Panc1 (cell line): ENCODE results near the gene KIRREL3. TPM values are rescaled to one million over a fixed set of nuclear protein-coding genes. Genes with fewer than 3 reads are reported as not detected.

ENCODE experiments used
- ATAC-seq: fragments of 200-7000 bp; cut with Tn5 transposase; 2 replicates; pipeline ENCODE4 v1.9.1; 2020; ENCODE audit warnings: mild to moderate bottlenecking, moderate library complexity
- BruUV-seq: library from RNA; stranded (reverse); fragments of 400-500 nt; replicated peaks from 2 replicates; lab custom pipeline; 2021; lab: Mats Ljungman, UMichigan
- CTCF ChIA-PET: fragments of 300-600 bp; sonication (Branson Sonifier 250); formaldehyde crosslinking; loops from one replicate; lab custom pipeline; 2022; ENCODE audit warnings: antibody characterized with exemption; lab: Charles Lee
- POLR2A ChIA-PET: fragments of 300-600 bp; sonication (Branson Sonifier 250); formaldehyde crosslinking; loops from one replicate; lab custom pipeline; 2022; ENCODE audit warnings: antibody characterized with exemption; lab: Charles Lee
- DNase-seq: peaks from one replicate; pipeline ENCODE4 v3.0.0-alpha.2; 2010; ENCODE audit warnings: low read depth, low spot score
- H3K27ac ChIP-seq: 2 replicates; pipeline ENCODE4 v1.5.1; 2011; ENCODE audit warnings: mild to moderate bottlenecking, low read length, inconsistent platforms
- H3K27me3 ChIP-seq: fragments of 200-500 bp; sonication (Bioruptor generic); 2 replicates; pipeline ENCODE4 v1.6.0; 2014; ENCODE audit warnings: low read length, inconsistent platforms; ENCODE audit not compliant: control insufficient read depth, insufficient read depth
- H3K36me3 ChIP-seq: fragments of 200-500 bp; sonication (Bioruptor generic); 2 replicates; pipeline ENCODE4 v1.5.1; 2014; ENCODE audit warnings: inconsistent platforms, mild to moderate bottlenecking, low read length, moderate library complexity; ENCODE audit not compliant: control insufficient read depth, insufficient read depth
- H3K4me1 ChIP-seq: 2 replicates; pipeline ENCODE4 v1.5.1; 2011; ENCODE audit warnings: inconsistent platforms, mild to moderate bottlenecking, low read length, moderate library complexity; ENCODE audit not compliant: control insufficient read depth, insufficient read depth
- H3K4me3 ChIP-seq, 2 experiments: 2 replicates each; pipeline ENCODE4 v1.5.1; 2011 to 2012; ENCODE audit warnings: low read depth in 2 of 2, low read length in 2 of 2, mild to moderate bottlenecking in 2 of 2, inconsistent platforms in 1 of 2, moderate library complexity in 1 of 2
- H3K9me3 ChIP-seq: fragments of 200-500 bp; sonication (Bioruptor generic); 2 replicates; pipeline ENCODE4 v1.5.1; 2014; ENCODE audit warnings: low read depth, mild to moderate bottlenecking, inconsistent platforms, low read length, moderate library complexity; ENCODE audit not compliant: control insufficient read depth, insufficient read depth
- POLR2AphosphoS5 ChIP-seq: IDR thresholded peaks from 2 replicates; pipeline ENCODE4 v1.6.1; 2012; ENCODE audit warnings: mild to moderate bottlenecking, low read depth, low read length, moderate library complexity
- SIN3A ChIP-seq: IDR thresholded peaks from 2 replicates; pipeline ENCODE4 v1.6.1; 2012; ENCODE audit warnings: low read depth, mild to moderate bottlenecking, low read length, moderate library complexity, borderline replicate concordance; ENCODE audit not compliant: insufficient read depth
- TCF7L2 ChIP-seq: IDR thresholded peaks from 2 replicates; pipeline ENCODE4 v1.6.1; 2011; ENCODE audit warnings: mild to moderate bottlenecking, low read depth, low read length, inconsistent platforms
- in situ Hi-C: cut with HindIII; loops from 2 replicates; pipeline ENCODE4 v1.10.0; 2016; ENCODE audit warnings: low sequenced_read_pairs, low pct_unique_long_range_greater_than_20kb
- intact Hi-C: fragments of 100-400 bp; cut with micrococcal nuclease; formaldehyde crosslinking; loops from one replicate; pipeline ENCODE4 v1.10.0; 2022; ENCODE audit not compliant: unreplicated experiment
- total RNA-seq: library from RNA; stranded (reverse); gene quantifications from one replicate; pipeline ENCODE4 v1.2.1, GENCODE V29; 2021; ENCODE audit not compliant: unreplicated experiment
- TF ChIP-seq, protein P1 (sequence below), 2 experiments: IDR thresholded peaks; 2 replicates each; pipeline ENCODE4 v1.6.1; 2011 to 2012; ENCODE audit warnings: low read depth in 2 of 2, control low read depth in 1 of 2, low read length in 1 of 2, mild to moderate bottlenecking in 1 of 2, moderate library complexity in 1 of 2; ENCODE audit not compliant: insufficient read depth in 1 of 2
- TF ChIP-seq, protein P2 (sequence below): fragments of 450-650 bp; IDR thresholded peaks from 2 replicates; pipeline ENCODE4 v1.5.1; 2017; ENCODE audit warnings: mild to moderate bottlenecking

KIRREL3 gene
- total RNA-seq, 1 experiment from 2014 or later, result 0.36 TPM

- H3K4me1 ChIP-seq, result no peaks in the 10 kb centered on the region
- H3K36me3 ChIP-seq, result no peaks in the 10 kb centered on the region
- no peak for ATAC-seq
- no peak for DNase-seq
- no TSS peak for BruUV-seq
- no peak overlapping the region for H3K27ac ChIP-seq
- ChIA-PET CTCF (no interaction called here), POLR2A (no interaction called here)
- peaks cover 40% of the 10 kb centered on the region for H3K27me3 ChIP-seq
- intact Hi-C loops (no loop called here), in situ Hi-C loops (no loop called here)
- TF ChIP-seq SIN3A, result no peak
- TF ChIP-seq, protein P1, sequence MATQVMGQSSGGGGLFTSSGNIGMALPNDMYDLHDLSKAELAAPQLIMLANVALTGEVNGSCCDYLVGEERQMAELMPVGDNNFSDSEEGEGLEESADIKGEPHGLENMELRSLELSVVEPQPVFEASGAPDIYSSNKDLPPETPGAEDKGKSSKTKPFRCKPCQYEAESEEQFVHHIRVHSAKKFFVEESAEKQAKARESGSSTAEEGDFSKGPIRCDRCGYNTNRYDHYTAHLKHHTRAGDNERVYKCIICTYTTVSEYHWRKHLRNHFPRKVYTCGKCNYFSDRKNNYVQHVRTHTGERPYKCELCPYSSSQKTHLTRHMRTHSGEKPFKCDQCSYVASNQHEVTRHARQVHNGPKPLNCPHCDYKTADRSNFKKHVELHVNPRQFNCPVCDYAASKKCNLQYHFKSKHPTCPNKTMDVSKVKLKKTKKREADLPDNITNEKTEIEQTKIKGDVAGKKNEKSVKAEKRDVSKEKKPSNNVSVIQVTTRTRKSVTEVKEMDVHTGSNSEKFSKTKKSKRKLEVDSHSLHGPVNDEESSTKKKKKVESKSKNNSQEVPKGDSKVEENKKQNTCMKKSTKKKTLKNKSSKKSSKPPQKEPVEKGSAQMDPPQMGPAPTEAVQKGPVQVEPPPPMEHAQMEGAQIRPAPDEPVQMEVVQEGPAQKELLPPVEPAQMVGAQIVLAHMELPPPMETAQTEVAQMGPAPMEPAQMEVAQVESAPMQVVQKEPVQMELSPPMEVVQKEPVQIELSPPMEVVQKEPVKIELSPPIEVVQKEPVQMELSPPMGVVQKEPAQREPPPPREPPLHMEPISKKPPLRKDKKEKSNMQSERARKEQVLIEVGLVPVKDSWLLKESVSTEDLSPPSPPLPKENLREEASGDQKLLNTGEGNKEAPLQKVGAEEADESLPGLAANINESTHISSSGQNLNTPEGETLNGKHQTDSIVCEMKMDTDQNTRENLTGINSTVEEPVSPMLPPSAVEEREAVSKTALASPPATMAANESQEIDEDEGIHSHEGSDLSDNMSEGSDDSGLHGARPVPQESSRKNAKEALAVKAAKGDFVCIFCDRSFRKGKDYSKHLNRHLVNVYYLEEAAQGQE (IDR thresholded peaks at IDR 0.05; ENCODE audit: insufficient read depth in 1 of 2, low read depth in 2 of 2, low read length in 1 of 2), result no peak
- no peak for TF ChIP-seq POLR2AphosphoS5
- no peak for TF ChIP-seq TCF7L2
- TF ChIP-seq, protein P2, sequence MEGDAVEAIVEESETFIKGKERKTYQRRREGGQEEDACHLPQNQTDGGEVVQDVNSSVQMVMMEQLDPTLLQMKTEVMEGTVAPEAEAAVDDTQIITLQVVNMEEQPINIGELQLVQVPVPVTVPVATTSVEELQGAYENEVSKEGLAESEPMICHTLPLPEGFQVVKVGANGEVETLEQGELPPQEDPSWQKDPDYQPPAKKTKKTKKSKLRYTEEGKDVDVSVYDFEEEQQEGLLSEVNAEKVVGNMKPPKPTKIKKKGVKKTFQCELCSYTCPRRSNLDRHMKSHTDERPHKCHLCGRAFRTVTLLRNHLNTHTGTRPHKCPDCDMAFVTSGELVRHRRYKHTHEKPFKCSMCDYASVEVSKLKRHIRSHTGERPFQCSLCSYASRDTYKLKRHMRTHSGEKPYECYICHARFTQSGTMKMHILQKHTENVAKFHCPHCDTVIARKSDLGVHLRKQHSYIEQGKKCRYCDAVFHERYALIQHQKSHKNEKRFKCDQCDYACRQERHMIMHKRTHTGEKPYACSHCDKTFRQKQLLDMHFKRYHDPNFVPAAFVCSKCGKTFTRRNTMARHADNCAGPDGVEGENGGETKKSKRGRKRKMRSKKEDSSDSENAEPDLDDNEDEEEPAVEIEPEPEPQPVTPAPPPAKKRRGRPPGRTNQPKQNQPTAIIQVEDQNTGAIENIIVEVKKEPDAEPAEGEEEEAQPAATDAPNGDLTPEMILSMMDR, result no peak
- H3K9me3 ChIP-seq, result no peaks in the 10 kb centered on the region
- H3K4me3 ChIP-seq, result no peak overlapping the region
Observed at GRCh38 chr11:126506789-126507188, 493.8 kb downstream of the KIRREL3 start.

DNA sequence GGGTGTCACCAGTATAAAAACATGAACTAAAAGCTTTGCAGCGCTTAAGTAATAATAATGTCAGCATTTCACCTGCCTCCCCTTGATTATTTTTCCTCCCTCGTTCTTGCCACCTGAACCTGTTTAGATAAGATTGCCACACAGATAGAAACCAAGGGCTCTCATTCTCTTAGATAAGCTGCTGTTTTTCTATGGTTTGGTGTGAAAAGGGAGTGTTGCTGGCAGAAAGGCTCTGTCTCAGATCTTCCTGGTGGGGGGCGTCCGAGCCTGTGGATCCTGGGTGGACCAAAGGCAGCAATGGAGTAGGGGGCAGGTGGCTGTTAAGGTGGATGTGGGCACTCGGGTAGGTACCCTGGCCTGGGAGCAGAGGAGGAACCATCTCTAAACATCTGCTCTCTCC, 497.6 kb downstream of the KIRREL3 start:
- DNase-seq, result no peak
- no peak for ATAC-seq
- ChIA-PET POLR2A (no interaction called here), CTCF (no interaction called here)
- Histone ChIP-seq H3K27me3 (peaks cover 49% of the 10 kb centered on the region), H3K9me3 (no peaks in the 10 kb centered on the region), H3K36me3 (no peaks in the 10 kb centered on the region), H3K4me3 (no peak overlapping the region), H3K27ac (no peak overlapping the region), H3K4me1 (no peaks in the 10 kb centered on the region)
- BruUV-seq, result no TSS peak
- in situ Hi-C loops (no loop called here), intact Hi-C loops (no loop called here)
- TF ChIP-seq SIN3A (no peak), TCF7L2 (no peak)
- TF ChIP-seq, protein P2, result no peak
- TF ChIP-seq, protein P1 (IDR thresholded peaks at IDR 0.05; ENCODE audit: insufficient read depth in 1 of 2, low read depth in 2 of 2, low read length in 1 of 2), result no peak
